GM13977 (cell line): Measurements from ENCODE around the gene CACNA1G.

Experiments
- DNase-seq: peaks from one replicate; pipeline ENCODE4 v3.0.0; 2012; ENCODE audit warnings: low spot score
- in situ Hi-C: fragments of 300-500 bp; cut with MboI; formaldehyde crosslinking; loops from one replicate; pipeline ENCODE4 v1.12.0; 2022; ENCODE audit warnings: low sequenced_read_pairs, low pct_unique_long_range_greater_than_20kb, mixed read lengths, inconsistent platforms; ENCODE audit not compliant: unreplicated experiment
- TF ChIP-seq, protein P1 (sequence below): IDR thresholded peaks from 2 replicates; pipeline ENCODE4 v1.5.1; 2012; ENCODE audit warnings: mild to moderate bottlenecking, control low read depth; ENCODE audit not compliant: insufficient read depth; ENCODE audit errors: extremely low read depth, missing control alignments

The CACNA1G gene

DNA sequence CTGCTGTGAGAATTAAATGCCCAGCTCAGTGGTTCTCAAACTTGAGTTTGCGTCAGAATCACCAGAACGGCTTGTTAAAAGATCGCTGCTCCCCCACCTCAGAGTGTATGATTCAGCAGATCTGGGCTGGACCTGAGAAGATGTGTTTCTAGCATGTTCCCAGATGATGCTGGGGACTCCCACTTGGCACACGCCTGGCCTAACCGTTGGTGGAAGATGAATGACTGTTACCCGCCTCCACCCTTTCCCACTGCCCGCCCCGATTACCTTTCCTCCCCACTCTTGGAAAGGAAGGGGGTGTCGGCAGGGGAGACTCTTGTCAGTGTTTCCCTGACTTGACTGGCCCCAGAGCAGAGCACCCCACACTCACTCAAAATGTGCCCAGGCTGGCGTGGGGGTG, 44.9 kb downstream of the CACNA1G start:
- TF ChIP-seq, protein P1, sequence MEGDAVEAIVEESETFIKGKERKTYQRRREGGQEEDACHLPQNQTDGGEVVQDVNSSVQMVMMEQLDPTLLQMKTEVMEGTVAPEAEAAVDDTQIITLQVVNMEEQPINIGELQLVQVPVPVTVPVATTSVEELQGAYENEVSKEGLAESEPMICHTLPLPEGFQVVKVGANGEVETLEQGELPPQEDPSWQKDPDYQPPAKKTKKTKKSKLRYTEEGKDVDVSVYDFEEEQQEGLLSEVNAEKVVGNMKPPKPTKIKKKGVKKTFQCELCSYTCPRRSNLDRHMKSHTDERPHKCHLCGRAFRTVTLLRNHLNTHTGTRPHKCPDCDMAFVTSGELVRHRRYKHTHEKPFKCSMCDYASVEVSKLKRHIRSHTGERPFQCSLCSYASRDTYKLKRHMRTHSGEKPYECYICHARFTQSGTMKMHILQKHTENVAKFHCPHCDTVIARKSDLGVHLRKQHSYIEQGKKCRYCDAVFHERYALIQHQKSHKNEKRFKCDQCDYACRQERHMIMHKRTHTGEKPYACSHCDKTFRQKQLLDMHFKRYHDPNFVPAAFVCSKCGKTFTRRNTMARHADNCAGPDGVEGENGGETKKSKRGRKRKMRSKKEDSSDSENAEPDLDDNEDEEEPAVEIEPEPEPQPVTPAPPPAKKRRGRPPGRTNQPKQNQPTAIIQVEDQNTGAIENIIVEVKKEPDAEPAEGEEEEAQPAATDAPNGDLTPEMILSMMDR: no peak
- in situ Hi-C loops: no loop called here
- no peak for DNase-seq

- TF ChIP-seq, protein P1: no peak
- no peak for DNase-seq
- in situ Hi-C loops: no loop called here
Measured at GRCh38 chr17:50607522-50608175, 47.1 kb downstream of the CACNA1G start.

GRCh38 chr17:50608700-50609379, 48.3 kb downstream of the CACNA1G start:
- TF ChIP-seq, protein P1: no peak
- DNase-seq: no peak
- in situ Hi-C loops: no loop called here

GRCh38 chr17:50609380-50610074, 49.0 kb downstream of the CACNA1G start:
- in situ Hi-C loops: no loop called here
- DNase-seq: no peak
- TF ChIP-seq, protein P1: no peak

GRCh38 chr17:50611634-50612033, 51.1 kb downstream of the CACNA1G start:
- no peak for DNase-seq
- TF ChIP-seq, protein P1: no peak
- in situ Hi-C loops: no loop called here

GRCh38 chr17:50612281-50612680, 51.8 kb downstream of the CACNA1G start:
- TF ChIP-seq, protein P1: no peak
- in situ Hi-C loops: no loop called here
- DNase-seq: no peak
